WTC11 (cell line): ENCODE measurements around the gene CACNA1B. TPM values are rescaled to one million over a fixed set of nuclear protein-coding genes. Genes with fewer than 3 reads are reported as not detected.

Source experiments
- ATAC-seq: fragments of 200-7000 bp; cut with Tn5 transposase; 2 replicates; pipeline ENCODE4 v1.10.0; 2021; ENCODE audit warnings: mild to moderate bottlenecking, moderate library complexity
- CTCF ChIA-PET: fragments of 300-600 bp; sonication (Branson Sonifier 250); formaldehyde crosslinking; loops from one replicate; lab custom pipeline; 2021; ENCODE audit warnings: antibody characterized with exemption; lab: Charles Lee
- POLR2A ChIA-PET: fragments of 350-600 bp; sonication (Branson Sonifier 250); formaldehyde crosslinking; loops from one replicate; lab custom pipeline; 2021; ENCODE audit warnings: antibody characterized with exemption; lab: Charles Lee
- DNase-seq: peaks from one replicate; pipeline ENCODE4 v3.0.0; 2021; ENCODE audit warnings: low spot score
- H3K27ac Mint-ChIP-seq: 2 replicates; pipeline ENCODE4 v1.8.0; 2021; ENCODE audit warnings: mixed read lengths
- H3K27me3 Mint-ChIP-seq: 2 replicates; pipeline ENCODE4 v1.8.0; 2021; ENCODE audit warnings: low read depth, mild to moderate bottlenecking, moderate library complexity, mixed read lengths
- H3K36me3 Mint-ChIP-seq: 2 replicates; pipeline ENCODE4 v1.8.0; 2021; ENCODE audit warnings: mixed read lengths
- H3K4me1 Mint-ChIP-seq: 2 replicates; pipeline ENCODE4 v1.8.0; 2022; ENCODE audit warnings: mixed read lengths
- H3K4me3 Mint-ChIP-seq: 2 replicates; pipeline ENCODE4 v1.8.0; 2021; ENCODE audit warnings: mild to moderate bottlenecking, moderate library complexity, mixed read lengths
- H3K9me3 Mint-ChIP-seq: 2 replicates; pipeline ENCODE4 v1.8.0; 2021; ENCODE audit warnings: mixed read lengths
- ATF3 ChIP-seq: sonication (generic); formaldehyde crosslinking; conservative IDR thresholded peaks from 2 replicates; pipeline ENCODE4 v1.8.1; 2022; ENCODE audit warnings: mild to moderate bottlenecking, missing genetic modification reagents
- CREB1 ChIP-seq: sonication (generic); formaldehyde crosslinking; IDR thresholded peaks from 2 replicates; pipeline ENCODE4 v1.8.0; 2023; ENCODE audit warnings: mild to moderate bottlenecking, missing genetic modification reagents
- HMGXB4 ChIP-seq: sonication (generic); formaldehyde crosslinking; IDR thresholded peaks from 2 replicates; pipeline ENCODE4 v1.8.1; 2023; ENCODE audit warnings: mild to moderate bottlenecking, moderate library complexity, missing genetic modification reagents
- IRF1 ChIP-seq: sonication (generic); formaldehyde crosslinking; IDR thresholded peaks from 2 replicates; pipeline ENCODE4 v1.8.0; 2023; ENCODE audit warnings: missing genetic modification reagents
- JAZF1 ChIP-seq: fragments of 250-450 bp; sonication (Bioruptor Pico); IDR thresholded peaks from 2 replicates; pipeline ENCODE4 v1.9.0; 2021; ENCODE audit warnings: moderate library complexity, mild to moderate bottlenecking, inconsistent platforms
- KAT7 ChIP-seq: sonication (generic); formaldehyde crosslinking; IDR thresholded peaks from 2 replicates; pipeline ENCODE4 v1.8.1; 2023; ENCODE audit warnings: missing genetic modification reagents, mild to moderate bottlenecking, borderline replicate concordance
- NFYB ChIP-seq: sonication (generic); formaldehyde crosslinking; conservative IDR thresholded peaks from 2 replicates; pipeline ENCODE4 v1.8.0; 2022; ENCODE audit warnings: low read depth, missing genetic modification reagents
- TP53 ChIP-seq: sonication (generic); formaldehyde crosslinking; IDR thresholded peaks from 2 replicates; pipeline ENCODE4 v1.8.1; 2023; ENCODE audit warnings: mild to moderate bottlenecking, missing genetic modification reagents
- ZNF232 ChIP-seq: sonication (generic); formaldehyde crosslinking; IDR thresholded peaks from 2 replicates; pipeline ENCODE4 v1.8.0; 2022; ENCODE audit warnings: mild to moderate bottlenecking, missing genetic modification reagents
- ZNF263 ChIP-seq: sonication (generic); formaldehyde crosslinking; IDR thresholded peaks from 2 replicates; pipeline ENCODE4 v1.8.1; 2022; ENCODE audit warnings: low read depth, mild to moderate bottlenecking, moderate library complexity, missing genetic modification reagents
- total RNA-seq: library from RNA; stranded (reverse); gene quantifications from 3 replicates; pipeline ENCODE4 v1.2.3, GENCODE V29; 2021
- TF ChIP-seq, protein P1 (sequence below): fragments of 250-450 bp; sonication (Bioruptor Pico); IDR thresholded peaks from 2 replicates; pipeline ENCODE4 v1.9.0; 2021; ENCODE audit warnings: mild to moderate bottlenecking
- TF ChIP-seq, protein P2 (sequence below): sonication (generic); formaldehyde crosslinking; IDR thresholded peaks from 2 replicates; pipeline ENCODE4 v1.8.1; 2023; ENCODE audit warnings: mild to moderate bottlenecking, missing genetic modification reagents
- TF ChIP-seq, protein P3 (sequence below): fragments of 250-450 bp; sonication (Bioruptor Pico); IDR thresholded peaks from 2 replicates; pipeline ENCODE4 v1.9.0; 2021; ENCODE audit warnings: moderate library complexity, mild to moderate bottlenecking, inconsistent platforms, borderline replicate concordance
- TF ChIP-seq, protein P4 (sequence below): sonication (generic); formaldehyde crosslinking; IDR thresholded peaks from 2 replicates; pipeline ENCODE4 v1.8.1; 2022; ENCODE audit warnings: low read depth, missing genetic modification reagents, borderline replicate concordance
- TF ChIP-seq, protein P5 (sequence below): sonication (generic); formaldehyde crosslinking; IDR thresholded peaks from 2 replicates; pipeline ENCODE4 v1.8.1; 2023; ENCODE audit warnings: mild to moderate bottlenecking, missing genetic modification reagents, moderate library complexity
- TF ChIP-seq, protein P6 (sequence below): sonication (generic); formaldehyde crosslinking; IDR thresholded peaks from 2 replicates; pipeline ENCODE4 v1.8.0; 2023; ENCODE audit warnings: missing genetic modification reagents, mild to moderate bottlenecking, borderline replicate concordance

Gene CACNA1B
- total RNA-seq, 1 experiment from 2014 or later = 8.4 TPM

GRCh38 chr9:137975527-137975913 lies 97.9 kb downstream of the CACNA1B start:
- no peak for TF ChIP-seq TP53 (CRISPR knock-in tag)
- TF ChIP-seq NFYB (CRISPR knock-in tag) = no peak
- TF ChIP-seq JAZF1 (CRISPR knock-in tag) = no peak
- TF ChIP-seq ZNF232 (CRISPR knock-in tag) = no peak
- TF ChIP-seq, protein P1, sequence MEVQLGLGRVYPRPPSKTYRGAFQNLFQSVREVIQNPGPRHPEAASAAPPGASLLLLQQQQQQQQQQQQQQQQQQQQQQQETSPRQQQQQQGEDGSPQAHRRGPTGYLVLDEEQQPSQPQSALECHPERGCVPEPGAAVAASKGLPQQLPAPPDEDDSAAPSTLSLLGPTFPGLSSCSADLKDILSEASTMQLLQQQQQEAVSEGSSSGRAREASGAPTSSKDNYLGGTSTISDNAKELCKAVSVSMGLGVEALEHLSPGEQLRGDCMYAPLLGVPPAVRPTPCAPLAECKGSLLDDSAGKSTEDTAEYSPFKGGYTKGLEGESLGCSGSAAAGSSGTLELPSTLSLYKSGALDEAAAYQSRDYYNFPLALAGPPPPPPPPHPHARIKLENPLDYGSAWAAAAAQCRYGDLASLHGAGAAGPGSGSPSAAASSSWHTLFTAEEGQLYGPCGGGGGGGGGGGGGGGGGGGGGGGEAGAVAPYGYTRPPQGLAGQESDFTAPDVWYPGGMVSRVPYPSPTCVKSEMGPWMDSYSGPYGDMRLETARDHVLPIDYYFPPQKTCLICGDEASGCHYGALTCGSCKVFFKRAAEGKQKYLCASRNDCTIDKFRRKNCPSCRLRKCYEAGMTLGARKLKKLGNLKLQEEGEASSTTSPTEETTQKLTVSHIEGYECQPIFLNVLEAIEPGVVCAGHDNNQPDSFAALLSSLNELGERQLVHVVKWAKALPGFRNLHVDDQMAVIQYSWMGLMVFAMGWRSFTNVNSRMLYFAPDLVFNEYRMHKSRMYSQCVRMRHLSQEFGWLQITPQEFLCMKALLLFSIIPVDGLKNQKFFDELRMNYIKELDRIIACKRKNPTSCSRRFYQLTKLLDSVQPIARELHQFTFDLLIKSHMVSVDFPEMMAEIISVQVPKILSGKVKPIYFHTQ = no peak
- TF ChIP-seq, protein P2, sequence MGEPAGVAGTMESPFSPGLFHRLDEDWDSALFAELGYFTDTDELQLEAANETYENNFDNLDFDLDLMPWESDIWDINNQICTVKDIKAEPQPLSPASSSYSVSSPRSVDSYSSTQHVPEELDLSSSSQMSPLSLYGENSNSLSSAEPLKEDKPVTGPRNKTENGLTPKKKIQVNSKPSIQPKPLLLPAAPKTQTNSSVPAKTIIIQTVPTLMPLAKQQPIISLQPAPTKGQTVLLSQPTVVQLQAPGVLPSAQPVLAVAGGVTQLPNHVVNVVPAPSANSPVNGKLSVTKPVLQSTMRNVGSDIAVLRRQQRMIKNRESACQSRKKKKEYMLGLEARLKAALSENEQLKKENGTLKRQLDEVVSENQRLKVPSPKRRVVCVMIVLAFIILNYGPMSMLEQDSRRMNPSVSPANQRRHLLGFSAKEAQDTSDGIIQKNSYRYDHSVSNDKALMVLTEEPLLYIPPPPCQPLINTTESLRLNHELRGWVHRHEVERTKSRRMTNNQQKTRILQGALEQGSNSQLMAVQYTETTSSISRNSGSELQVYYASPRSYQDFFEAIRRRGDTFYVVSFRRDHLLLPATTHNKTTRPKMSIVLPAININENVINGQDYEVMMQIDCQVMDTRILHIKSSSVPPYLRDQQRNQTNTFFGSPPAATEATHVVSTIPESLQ (CRISPR knock-in tag) = no peak
- TF ChIP-seq HMGXB4 (CRISPR knock-in tag) = no peak
- TF ChIP-seq, protein P3, sequence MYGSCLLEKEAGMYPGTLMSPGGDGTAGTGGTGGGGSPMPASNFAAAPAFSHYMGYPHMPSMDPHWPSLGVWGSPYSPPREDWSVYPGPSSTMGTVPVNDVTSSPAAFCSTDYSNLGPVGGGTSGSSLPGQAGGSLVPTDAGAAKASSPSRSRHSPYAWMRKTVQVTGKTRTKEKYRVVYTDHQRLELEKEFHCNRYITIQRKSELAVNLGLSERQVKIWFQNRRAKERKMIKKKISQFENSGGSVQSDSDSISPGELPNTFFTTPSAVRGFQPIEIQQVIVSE (CRISPR knock-in tag) = no peak
- TF ChIP-seq, protein P4, sequence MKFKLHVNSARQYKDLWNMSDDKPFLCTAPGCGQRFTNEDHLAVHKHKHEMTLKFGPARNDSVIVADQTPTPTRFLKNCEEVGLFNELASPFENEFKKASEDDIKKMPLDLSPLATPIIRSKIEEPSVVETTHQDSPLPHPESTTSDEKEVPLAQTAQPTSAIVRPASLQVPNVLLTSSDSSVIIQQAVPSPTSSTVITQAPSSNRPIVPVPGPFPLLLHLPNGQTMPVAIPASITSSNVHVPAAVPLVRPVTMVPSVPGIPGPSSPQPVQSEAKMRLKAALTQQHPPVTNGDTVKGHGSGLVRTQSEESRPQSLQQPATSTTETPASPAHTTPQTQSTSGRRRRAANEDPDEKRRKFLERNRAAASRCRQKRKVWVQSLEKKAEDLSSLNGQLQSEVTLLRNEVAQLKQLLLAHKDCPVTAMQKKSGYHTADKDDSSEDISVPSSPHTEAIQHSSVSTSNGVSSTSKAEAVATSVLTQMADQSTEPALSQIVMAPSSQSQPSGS = no peak
- no peak for TF ChIP-seq CREB1 (CRISPR knock-in tag)
- TF ChIP-seq IRF1 (CRISPR knock-in tag) = no peak
- no peak for TF ChIP-seq KAT7 (CRISPR knock-in tag)
- TF ChIP-seq, protein P5, sequence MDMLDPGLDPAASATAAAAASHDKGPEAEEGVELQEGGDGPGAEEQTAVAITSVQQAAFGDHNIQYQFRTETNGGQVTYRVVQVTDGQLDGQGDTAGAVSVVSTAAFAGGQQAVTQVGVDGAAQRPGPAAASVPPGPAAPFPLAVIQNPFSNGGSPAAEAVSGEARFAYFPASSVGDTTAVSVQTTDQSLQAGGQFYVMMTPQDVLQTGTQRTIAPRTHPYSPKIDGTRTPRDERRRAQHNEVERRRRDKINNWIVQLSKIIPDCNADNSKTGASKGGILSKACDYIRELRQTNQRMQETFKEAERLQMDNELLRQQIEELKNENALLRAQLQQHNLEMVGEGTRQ (CRISPR knock-in tag) = no peak
- no peak for TF ChIP-seq ATF3
- TF ChIP-seq, protein P6, sequence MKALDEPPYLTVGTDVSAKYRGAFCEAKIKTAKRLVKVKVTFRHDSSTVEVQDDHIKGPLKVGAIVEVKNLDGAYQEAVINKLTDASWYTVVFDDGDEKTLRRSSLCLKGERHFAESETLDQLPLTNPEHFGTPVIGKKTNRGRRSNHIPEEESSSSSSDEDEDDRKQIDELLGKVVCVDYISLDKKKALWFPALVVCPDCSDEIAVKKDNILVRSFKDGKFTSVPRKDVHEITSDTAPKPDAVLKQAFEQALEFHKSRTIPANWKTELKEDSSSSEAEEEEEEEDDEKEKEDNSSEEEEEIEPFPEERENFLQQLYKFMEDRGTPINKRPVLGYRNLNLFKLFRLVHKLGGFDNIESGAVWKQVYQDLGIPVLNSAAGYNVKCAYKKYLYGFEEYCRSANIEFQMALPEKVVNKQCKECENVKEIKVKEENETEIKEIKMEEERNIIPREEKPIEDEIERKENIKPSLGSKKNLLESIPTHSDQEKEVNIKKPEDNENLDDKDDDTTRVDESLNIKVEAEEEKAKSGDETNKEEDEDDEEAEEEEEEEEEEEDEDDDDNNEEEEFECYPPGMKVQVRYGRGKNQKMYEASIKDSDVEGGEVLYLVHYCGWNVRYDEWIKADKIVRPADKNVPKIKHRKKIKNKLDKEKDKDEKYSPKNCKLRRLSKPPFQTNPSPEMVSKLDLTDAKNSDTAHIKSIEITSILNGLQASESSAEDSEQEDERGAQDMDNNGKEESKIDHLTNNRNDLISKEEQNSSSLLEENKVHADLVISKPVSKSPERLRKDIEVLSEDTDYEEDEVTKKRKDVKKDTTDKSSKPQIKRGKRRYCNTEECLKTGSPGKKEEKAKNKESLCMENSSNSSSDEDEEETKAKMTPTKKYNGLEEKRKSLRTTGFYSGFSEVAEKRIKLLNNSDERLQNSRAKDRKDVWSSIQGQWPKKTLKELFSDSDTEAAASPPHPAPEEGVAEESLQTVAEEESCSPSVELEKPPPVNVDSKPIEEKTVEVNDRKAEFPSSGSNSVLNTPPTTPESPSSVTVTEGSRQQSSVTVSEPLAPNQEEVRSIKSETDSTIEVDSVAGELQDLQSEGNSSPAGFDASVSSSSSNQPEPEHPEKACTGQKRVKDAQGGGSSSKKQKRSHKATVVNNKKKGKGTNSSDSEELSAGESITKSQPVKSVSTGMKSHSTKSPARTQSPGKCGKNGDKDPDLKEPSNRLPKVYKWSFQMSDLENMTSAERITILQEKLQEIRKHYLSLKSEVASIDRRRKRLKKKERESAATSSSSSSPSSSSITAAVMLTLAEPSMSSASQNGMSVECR = no peak
- TF ChIP-seq ZNF263 (CRISPR knock-in tag) = no peak
- DNase-seq = no peak
- H3K4me3 Mint-ChIP-seq = no peak overlapping the region
- ChIA-PET CTCF (no interaction called here), POLR2A (no interaction called here)
- no peaks in the 10 kb centered on the region for H3K27me3 Mint-ChIP-seq
- H3K36me3 Mint-ChIP-seq = peaks cover 16% of the 10 kb centered on the region
- H3K27ac Mint-ChIP-seq = no peak overlapping the region
- no peak for ATAC-seq
- no peaks in the 10 kb centered on the region for H3K4me1 Mint-ChIP-seq
- no peaks in the 10 kb centered on the region for H3K9me3 Mint-ChIP-seq
